Stomach (tissue), 9 donors: ENCODE measurements around the gene GLYR1. TPM values are rescaled to one million over a fixed set of nuclear protein-coding genes. Genes with fewer than 3 reads are reported as not detected.

Source experiments
- DNase-seq, 2 donors: peaks; one replicate each; pipeline versions ENCODE4 v3.0.0 to v3.0.0-alpha.2; 2013 to 2019
- H3K27ac ChIP-seq, 5 donors: fragments of 200-600 bp in 4 of 5; sonication (generic) in 4 of 5; one replicate each; pipeline ENCODE4 v1.5.1; 2013 to 2019; ENCODE audit warnings: mild to moderate bottlenecking in 1 of 5, moderate library complexity in 1 of 5
- H3K27me3 ChIP-seq, 3 donors: fragments of 200-600 bp; sonication (generic); one replicate each; pipeline ENCODE4 v1.5.1; 2017 to 2019; ENCODE audit warnings: mixed run types in 1 of 3
- H3K36me3 ChIP-seq, 4 donors: fragments of 200-600 bp; sonication (generic); 1 replicate in 3 of 4; 2 replicates in 1 of 4; pipeline ENCODE4 v1.5.1; 2016 to 2019
- H3K4me1 ChIP-seq, 4 donors: fragments of 200-600 bp; sonication (generic); one replicate each; pipeline ENCODE4 v1.5.1; 2016 to 2019
- H3K4me3 ChIP-seq, 4 donors: fragments of 200-600 bp; sonication (generic) in 3 of 4; one replicate each; pipeline ENCODE4 v1.5.1; 2016 to 2019; ENCODE audit warnings: mild to moderate bottlenecking in 1 of 4
- H3K9me3 ChIP-seq, 4 donors: fragments of 200-600 bp; sonication (generic); one replicate each; pipeline ENCODE4 v1.5.1; 2016 to 2019
- CTCF ChIP-seq, 7 experiments: fragments of 450-650 bp in 4 of 7; fragments of 200-600 bp in 3 of 7; sonication (generic) in 3 of 7; IDR thresholded peaks; one replicate each; pipeline ENCODE4 v1.5.1; 2016 to 2019; ENCODE audit warnings: antibody characterized with exemption in 7 of 7, control low read depth in 2 of 7, mild to moderate bottlenecking in 1 of 7
- EP300 ChIP-seq: sonication (generic); formaldehyde crosslinking; IDR thresholded peaks from one replicate; pipeline ENCODE4 v1.6.1; 2017; ENCODE audit warnings: antibody characterized with exemption
- POLR2A ChIP-seq, 4 donors: fragments of 450-650 bp; IDR thresholded peaks; one replicate each; pipeline ENCODE4 v1.6.1; 2016; ENCODE audit warnings: antibody characterized with exemption in 4 of 4, control low read depth in 2 of 4, mild to moderate bottlenecking in 1 of 4, moderate library complexity in 1 of 4
- POLR2AphosphoS5 ChIP-seq, 3 donors: sonication (generic); formaldehyde crosslinking; IDR thresholded peaks; one replicate each; pipeline ENCODE4 v1.6.1; 2016; ENCODE audit warnings: antibody characterized with exemption in 3 of 3
- WGBS, 5 donors: extraction: QIAGEN DNeasy Blood & Tissue Kit in 3 of 5; methylation state at CpG; one replicate each; pipeline versions ENCODE4 v1.1.5 to v1.1.7; 2013 to 2018; 5-methylcytosine and 5-hydroxymethylcytosine counted together
- intact Hi-C: fragments of 100-400 bp; cut with DNase I; formaldehyde crosslinking; loops from one replicate; pipeline ENCODE4 v1.15.1; 2023; ENCODE audit warnings: low total_unique reads
- polyA plus RNA-seq, 3 donors: library from polyadenylated mRNA; stranded (reverse); fragments of 200-250 nt; gene quantifications; one replicate each; pipeline ENCODE4 v1.2.3, GENCODE V29; 2013
- total RNA-seq, 5 donors: library from RNA; depleted of rRNA; stranded (reverse); fragments of >200 nt; gene quantifications; one replicate each; pipeline versions ENCODE4 v1.1.0 to v1.2.3, GENCODE V29; 2014 to 2016
- donor health status: healthy with polysubstance abuse.
- donor health status: Bipolar disorder and iron deficiency.
- donor health status: healthy.

The GLYR1 gene
- total and polyA plus RNA-seq, 8 donors: 29.3 to 187 (median 62.8) TPM

- peaks cover 24 to 52% (median 45%) of the 10 kb centered on the region in 4 donors for H3K4me1 ChIP-seq
- intact Hi-C loops: no loop called here
- TF ChIP-seq CTCF (IDR thresholded peaks at IDR 0.05): no peak
- no peak for TF ChIP-seq EP300
- no peak for TF ChIP-seq POLR2A (IDR thresholded peaks at IDR 0.05)
- no peak for TF ChIP-seq POLR2AphosphoS5 (IDR thresholded peaks at IDR 0.05)
- no peak for DNase-seq
- 68 to 75% (median 70%) methylated on average over 25 to 26 of the region's 26 CpGs for WGBS, 5 donors
- peak overlapping the region; percentile 87 to 100 (median 98) for H3K4me3 ChIP-seq
- no peaks in the 10 kb centered on the region for H3K27me3 ChIP-seq
- H3K9me3 ChIP-seq: no peaks in the 10 kb centered on the region
- peak overlapping the region in 4 of 5 donors; percentile 90 to 94 (median 92) for H3K27ac ChIP-seq
- H3K36me3 ChIP-seq: peaks cover 30 to 49% (median 49%) of the 10 kb centered on the region in 4 donors
Observed at GRCh38 chr16:4765511-4766474, 81.3 kb downstream of the GLYR1 start.

GRCh38 chr16:4763791-4764190, 83.3 kb downstream of the GLYR1 start:
- WGBS, 5 donors: 82 to 96% (median 88%) methylated on average over 7 of the region's 7 CpGs
- intact Hi-C loops: no loop called here
- H3K4me3 ChIP-seq: no peak overlapping the region
- H3K4me1 ChIP-seq: peaks cover 24 to 47% (median 40%) of the 10 kb centered on the region in 4 donors
- H3K9me3 ChIP-seq: no peaks in the 10 kb centered on the region
- TF ChIP-seq POLR2AphosphoS5 (IDR thresholded peaks at IDR 0.05) (no peak), CTCF (IDR thresholded peaks at IDR 0.05) (no peak), POLR2A (IDR thresholded peaks at IDR 0.05) (no peak), EP300 (no peak)
- no peaks in the 10 kb centered on the region for H3K27me3 ChIP-seq
- no peak overlapping the region for H3K27ac ChIP-seq
- no peak for DNase-seq
- H3K36me3 ChIP-seq: peaks cover 40 to 69% (median 69%) of the 10 kb centered on the region in 4 donors

GRCh38 chr16:4762205-4762604, 84.9 kb downstream of the GLYR1 start:
- WGBS, 5 donors: 93 to 97% (median 94%) methylated on average over 4 to 9 of the region's 9 CpGs
- H3K9me3 ChIP-seq: no peaks in the 10 kb centered on the region
- peaks cover 51 to 85% (median 85%) of the 10 kb centered on the region in 4 donors for H3K36me3 ChIP-seq
- DNase-seq: no peak
- no peak overlapping the region for H3K4me3 ChIP-seq
- H3K4me1 ChIP-seq: peaks cover 15 to 34% (median 27%) of the 10 kb centered on the region in 4 donors
- H3K27ac ChIP-seq: no peak overlapping the region
- intact Hi-C loops: no loop called here
- H3K27me3 ChIP-seq: no peaks in the 10 kb centered on the region
- TF ChIP-seq EP300 (no peak), POLR2AphosphoS5 (IDR thresholded peaks at IDR 0.05) (no peak)

GRCh38 chr16:4760221-4760910, 86.7 kb downstream of the GLYR1 start:
- TF ChIP-seq POLR2A (IDR thresholded peaks at IDR 0.05): no peak
- no peak for TF ChIP-seq POLR2AphosphoS5 (IDR thresholded peaks at IDR 0.05)
- no peak for TF ChIP-seq CTCF (IDR thresholded peaks at IDR 0.05)
- TF ChIP-seq EP300: no peak

More at GRCh38 chr16:4760221-4760910, 86.7 kb downstream of the GLYR1 start:
- no peak overlapping the region for H3K27ac ChIP-seq
- WGBS, 5 donors: 89 to 93% (median 89%) methylated on average over 14 to 23 of the region's 23 CpGs
- H3K4me1 ChIP-seq: peaks cover 3 to 22% (median 13%) of the 10 kb centered on the region in 4 donors
- intact Hi-C loops: no loop called here
- H3K27me3 ChIP-seq: no peaks in the 10 kb centered on the region
- H3K36me3 ChIP-seq: peaks cover 51 to 100% (median 100%) of the 10 kb centered on the region in 4 donors
- no peak overlapping the region for H3K4me3 ChIP-seq
- no peaks in the 10 kb centered on the region for H3K9me3 ChIP-seq
- DNase-seq: no peak
